Esophagus squamous epithelium (tissue), 4 donors: Measurements from ENCODE around the gene TOM1.
"Not testable (repeated sequence)": the region's sequence is repeated elsewhere in the genome, so short reads cannot be mapped to it uniquely, and the experiment has no call there.

Experiments used
- POLR2A ChIP-seq, 4 donors: fragments of 450-650 bp; IDR thresholded peaks; one replicate each; pipeline ENCODE4 v1.6.1; 2017; ENCODE audit warnings: antibody characterized with exemption in 4 of 4, mild to moderate bottlenecking in 4 of 4, moderate library complexity in 3 of 4
- TF ChIP-seq, protein P1 (sequence below), 6 experiments: fragments of 450-650 bp in 4 of 6; fragments of 200-600 bp in 2 of 6; sonication (generic) in 2 of 6; IDR thresholded peaks; one replicate each; pipeline ENCODE4 v1.5.1; 2016 to 2019; ENCODE audit warnings: antibody characterized with exemption in 6 of 6, mild to moderate bottlenecking in 4 of 6, moderate library complexity in 4 of 6

DNA sequence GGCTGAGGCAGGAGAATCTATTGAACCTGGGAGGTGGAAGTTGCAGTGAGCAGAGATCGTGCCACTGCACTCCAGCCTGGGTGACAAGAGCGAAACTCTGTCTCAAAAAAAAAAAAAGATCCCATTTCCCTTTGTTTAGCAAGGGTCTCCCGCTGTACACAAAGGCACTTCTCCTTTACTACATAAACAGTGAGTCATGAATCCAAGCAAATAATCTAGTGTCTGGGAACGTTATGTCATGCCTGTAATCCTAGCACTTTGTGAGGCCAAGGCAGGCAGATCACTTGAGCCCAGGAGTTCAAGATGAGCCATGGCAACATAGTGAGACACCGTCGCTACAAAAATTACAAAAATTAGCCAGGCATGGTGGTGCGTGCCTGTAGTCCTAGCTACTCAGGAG, 64.5 kb downstream of the TOM1 start:
- TF ChIP-seq POLR2A (IDR thresholded peaks at IDR 0.05) = not testable (repeated sequence)
- TF ChIP-seq, protein P1, sequence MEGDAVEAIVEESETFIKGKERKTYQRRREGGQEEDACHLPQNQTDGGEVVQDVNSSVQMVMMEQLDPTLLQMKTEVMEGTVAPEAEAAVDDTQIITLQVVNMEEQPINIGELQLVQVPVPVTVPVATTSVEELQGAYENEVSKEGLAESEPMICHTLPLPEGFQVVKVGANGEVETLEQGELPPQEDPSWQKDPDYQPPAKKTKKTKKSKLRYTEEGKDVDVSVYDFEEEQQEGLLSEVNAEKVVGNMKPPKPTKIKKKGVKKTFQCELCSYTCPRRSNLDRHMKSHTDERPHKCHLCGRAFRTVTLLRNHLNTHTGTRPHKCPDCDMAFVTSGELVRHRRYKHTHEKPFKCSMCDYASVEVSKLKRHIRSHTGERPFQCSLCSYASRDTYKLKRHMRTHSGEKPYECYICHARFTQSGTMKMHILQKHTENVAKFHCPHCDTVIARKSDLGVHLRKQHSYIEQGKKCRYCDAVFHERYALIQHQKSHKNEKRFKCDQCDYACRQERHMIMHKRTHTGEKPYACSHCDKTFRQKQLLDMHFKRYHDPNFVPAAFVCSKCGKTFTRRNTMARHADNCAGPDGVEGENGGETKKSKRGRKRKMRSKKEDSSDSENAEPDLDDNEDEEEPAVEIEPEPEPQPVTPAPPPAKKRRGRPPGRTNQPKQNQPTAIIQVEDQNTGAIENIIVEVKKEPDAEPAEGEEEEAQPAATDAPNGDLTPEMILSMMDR (IDR thresholded peaks at IDR 0.05) = not testable (repeated sequence)
